SK-N-SH (cell line): ENCODE data around the gene SPIRE2. TPM values are rescaled to one million over a fixed set of nuclear protein-coding genes. Genes with fewer than 3 reads are reported as not detected.

Experiments
- CTCF ChIA-PET: fragments of 300-600, 350-600 bp; formaldehyde crosslinking; extraction: SDS; loops from one replicate; lab custom pipeline; 2021; lab: Yijun Ruan, JAX
- POLR2A ChIA-PET: fragments of 350-600 bp; sonication (Branson Sonifier 250); formaldehyde crosslinking; extraction: SDS; loops from one replicate; lab custom pipeline; 2020; ENCODE audit warnings: antibody characterized with exemption, inconsistent platforms; lab: Yijun Ruan, JAX
- DNase-seq: peaks from one replicate; pipeline ENCODE4 v3.0.0; 2012
- H2AFZ ChIP-seq: fragments of 200-600 bp; sonication (generic); 2 replicates; pipeline ENCODE4 v1.8.1; 2016; ENCODE audit warnings: antibody characterized with exemption, mild to moderate bottlenecking, low read depth
- H3F3A ChIP-seq: fragments of 200-600 bp; sonication (generic); replicated peaks from 2 replicates; pipeline ENCODE3; 2016; ENCODE audit warnings: antibody characterized with exemption, mild to moderate bottlenecking; ENCODE audit not compliant: insufficient read depth
- H3K27ac ChIP-seq, 2 experiments: fragments of 200-500 bp in 1 of 2; fragments of 200-600 bp in 1 of 2; sonication (Bioruptor generic) in 1 of 2; sonication (generic), shearing (Covaris generic) in 1 of 2; 2 replicates each; pipeline versions ENCODE4 v1.5.1 to v1.6.1; 2014 to 2016; ENCODE audit warnings: low read depth in 2 of 2, inconsistent platforms in 1 of 2, low read length in 1 of 2, mild to moderate bottlenecking in 1 of 2, mixed read lengths in 1 of 2
- H3K27me3 ChIP-seq: fragments of 200-600 bp; sonication (generic), shearing (Covaris generic); 2 replicates; pipeline ENCODE4 v1.6.1; 2016; ENCODE audit warnings: mixed run types; ENCODE audit not compliant: insufficient read depth
- H3K36me3 ChIP-seq, 2 experiments: fragments of 200-500 bp in 1 of 2; fragments of 200-600 bp in 1 of 2; sonication (Bioruptor generic) in 1 of 2; sonication (generic) in 1 of 2; replicated peaks in 1 of 2; 2 replicates each; pipeline versions ENCODE3 to v1.5.1; 2014 to 2016; ENCODE audit warnings: low read length in 1 of 2, mild to moderate bottlenecking in 1 of 2; ENCODE audit not compliant: insufficient read depth in 2 of 2, control insufficient read depth in 1 of 2
- H3K4me1 ChIP-seq, 2 experiments: fragments of 200-500 bp in 1 of 2; fragments of 200-600 bp in 1 of 2; sonication (Bioruptor generic) in 1 of 2; sonication (generic), shearing (Covaris generic) in 1 of 2; 2 replicates each; pipeline versions ENCODE4 v1.5.1 to v1.6.1; 2014 to 2016; ENCODE audit warnings: low read depth in 1 of 2, low read length in 1 of 2, mixed run types in 1 of 2; ENCODE audit not compliant: insufficient read depth in 2 of 2, control insufficient read depth in 1 of 2
- H3K4me2 ChIP-seq: fragments of 200-600 bp; sonication (generic), shearing (Covaris generic); 2 replicates; pipeline ENCODE4 v1.6.1; 2017; ENCODE audit warnings: mixed run types
- H3K4me3 ChIP-seq, 2 experiments: fragments of 200-500 bp in 1 of 2; fragments of 200-600 bp in 1 of 2; sonication (Bioruptor generic) in 1 of 2; sonication (generic), shearing (Covaris generic) in 1 of 2; 2 replicates each; pipeline versions ENCODE4 v1.5.1 to v1.8.1; 2014 to 2016; ENCODE audit warnings: low read depth in 2 of 2, inconsistent platforms in 1 of 2, low read length in 1 of 2, mild to moderate bottlenecking in 1 of 2, mixed read lengths in 1 of 2, moderate library complexity in 1 of 2
- H3K79me2 ChIP-seq: fragments of 200-600 bp; sonication (generic); 2 replicates; pipeline ENCODE4 v1.8.1; 2017; ENCODE audit warnings: mild to moderate bottlenecking; ENCODE audit not compliant: insufficient read depth
- H3K9ac ChIP-seq: fragments of 200-600 bp; sonication (generic); 2 replicates; pipeline ENCODE4 v1.6.1; 2017; ENCODE audit warnings: mixed run types
- H3K9me2 ChIP-seq: fragments of 200-600 bp; sonication (generic); 2 replicates; pipeline ENCODE4 v1.6.1; 2017; ENCODE audit warnings: mixed run types
- H3K9me3 ChIP-seq: fragments of 200-600 bp; sonication (generic); 2 replicates; pipeline ENCODE4 v1.6.1; 2017; ENCODE audit warnings: mixed run types, mild to moderate bottlenecking, moderate library complexity
- H4K20me1 ChIP-seq: fragments of 200-600 bp; sonication (generic); 2 replicates; pipeline ENCODE4 v1.6.1; 2017; ENCODE audit warnings: mild to moderate bottlenecking, mixed run types; ENCODE audit not compliant: insufficient read depth
- CHD2 ChIP-seq: fragments of 150-350 bp; IDR thresholded peaks from 2 replicates; pipeline ENCODE4 v1.6.1; 2018; ENCODE audit warnings: low read length; ENCODE audit not compliant: partially characterized antibody
- FOXJ3 ChIP-seq: sonication (generic); formaldehyde crosslinking; IDR thresholded peaks from 2 replicates; pipeline ENCODE4 v1.5.1; 2020; ENCODE audit warnings: mild to moderate bottlenecking, missing genetic modification reagents
- GATA2 ChIP-seq: sonication (generic); formaldehyde crosslinking; IDR thresholded peaks from 2 replicates; pipeline ENCODE4 v1.5.0; 2020; ENCODE audit warnings: mild to moderate bottlenecking, missing genetic modification reagents
- JUND ChIP-seq: IDR thresholded peaks from 2 replicates; pipeline ENCODE4 v1.4.0; 2012
- MEF2A ChIP-seq: IDR thresholded peaks from 2 replicates; pipeline ENCODE4 v1.4.0; 2012; ENCODE audit warnings: low read depth, borderline replicate concordance
- MXI1 ChIP-seq: IDR thresholded peaks from 2 replicates; pipeline ENCODE4 v1.6.1; 2012; ENCODE audit warnings: mild to moderate bottlenecking, low read depth, low read length, improper control_type of control experiment
- RCOR1 ChIP-seq: fragments of 150-350 bp; IDR thresholded peaks from 2 replicates; pipeline ENCODE4 v1.6.1; 2017; ENCODE audit warnings: antibody characterized with exemption, low read length
- RFX5 ChIP-seq: IDR thresholded peaks from 2 replicates; pipeline ENCODE4 v1.6.1; 2012; ENCODE audit warnings: mild to moderate bottlenecking, improper control_type of control experiment, low read length
- TCF12 ChIP-seq: IDR thresholded peaks from 2 replicates; pipeline ENCODE4 v1.4.0; 2012
- TEAD4 ChIP-seq: IDR thresholded peaks from 2 replicates; pipeline ENCODE4 v1.4.0; 2012; ENCODE audit warnings: mild to moderate bottlenecking, borderline replicate concordance; ENCODE audit not compliant: insufficient read depth
- YY1 ChIP-seq: IDR thresholded peaks from 2 replicates; pipeline ENCODE4 v1.4.0; 2012; ENCODE audit warnings: low read depth, mild to moderate bottlenecking
- WGBS: methylation state at CpG from one replicate; pipeline ENCODE4 v1.1.6; 2017; ENCODE audit warnings: low lambda C conversion rate; 5-methylcytosine and 5-hydroxymethylcytosine counted together
- polyA plus RNA-seq, 3 experiments: library from polyadenylated mRNA; depleted of rRNA; stranded (reverse); fragments of >200 nt; gene quantifications; 2 replicates each; pipeline ENCODE4 v1.2.3, GENCODE V29; 2012
- TF ChIP-seq, protein P1 (sequence below): IDR thresholded peaks from 2 replicates; pipeline ENCODE4 v1.6.1; 2012; ENCODE audit warnings: mild to moderate bottlenecking, low read depth, low read length, moderate library complexity
- TF ChIP-seq, protein P2 (sequence below): IDR thresholded peaks from 2 replicates; pipeline ENCODE4 v1.4.0; 2012; ENCODE audit warnings: low read depth
- TF ChIP-seq, protein P3 (sequence below): IDR thresholded peaks from 2 replicates; pipeline ENCODE4 v1.4.0; 2012; ENCODE audit warnings: low read depth, borderline replicate concordance
- TF ChIP-seq, protein P4 (sequence below): fragments of 150-350 bp; IDR thresholded peaks from 2 replicates; pipeline ENCODE4 v1.6.1; 2016; ENCODE audit warnings: mild to moderate bottlenecking, low read depth, low read length

Gene SPIRE2
- polyA plus RNA-seq, 1 of the 3 experiments (the other 2 are of a cell fraction) = 15.3 TPM

DNA sequence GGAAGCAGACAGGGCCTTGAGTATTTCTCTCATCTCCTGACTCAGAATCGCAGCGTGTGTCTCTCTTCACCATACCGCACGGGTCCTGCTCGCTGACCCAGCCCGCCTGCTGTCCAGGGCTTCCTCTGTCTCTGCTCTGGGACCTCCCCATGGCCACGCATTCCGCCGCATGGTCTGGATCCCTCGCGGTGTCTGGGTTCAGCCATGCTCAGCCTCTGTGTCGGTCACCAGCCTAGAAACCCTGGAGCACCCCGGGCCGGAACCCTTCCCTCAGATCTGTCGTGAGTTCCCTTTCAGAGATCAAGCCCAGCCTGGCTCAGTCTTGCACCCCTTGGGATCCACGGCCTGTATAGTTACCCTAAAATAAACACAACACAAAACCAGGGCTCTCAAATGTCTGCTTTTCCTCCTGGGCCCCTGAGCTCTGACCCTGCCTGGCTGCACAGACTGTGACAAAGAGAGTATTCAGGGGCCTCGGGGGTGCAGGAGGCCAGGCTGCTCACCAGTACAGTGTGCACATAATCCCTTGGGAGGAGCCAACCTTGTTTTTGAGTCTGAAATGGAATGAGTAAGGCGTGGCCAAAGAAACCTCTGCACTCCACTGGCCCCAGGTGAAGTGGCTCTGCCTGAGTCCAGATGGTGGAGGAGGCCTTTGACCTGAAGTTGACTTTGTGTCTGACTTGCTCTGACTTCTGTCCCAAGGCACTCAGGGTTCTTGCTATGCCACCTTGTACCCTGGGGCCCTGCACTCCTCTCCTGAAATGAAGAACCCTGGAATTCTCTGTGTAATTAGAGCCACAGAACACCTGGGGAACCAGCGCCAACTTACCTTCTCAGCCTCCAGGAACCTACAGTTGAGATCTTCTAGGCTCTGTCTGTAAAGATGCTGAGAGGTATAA, 5.8 kb upstream of the SPIRE2 start:
- Histone ChIP-seq H3K4me3 (no peak overlapping the region), H3K9ac (no peak overlapping the region), H3K4me1 (peaks cover 0 to 4% of the 10 kb centered on the region in 2 experiments; a peak in 1 of 4 replicates), H3K9me2 (no peaks in the 10 kb centered on the region), H3K36me3 (no peaks in the 10 kb centered on the region), H3K27ac (no peak overlapping the region), H3F3A (peaks cover 11% of the 10 kb centered on the region), H3K9me3 (no peaks in the 10 kb centered on the region), H3K4me2 (no peak overlapping the region), H3K79me2 (peaks cover 10% of the 10 kb centered on the region; the same call in 1 of the 2 replicates), H4K20me1 (no peaks in the 10 kb centered on the region), H3K27me3 (no peaks in the 10 kb centered on the region), H2AFZ (no peak overlapping the region)
- POLR2A ChIA-PET = no interaction called here
- no peak for DNase-seq
- CTCF ChIA-PET = interaction anchor here (0.7 to 2.7 kb wide), 3 partner anchors 13 to 38 kb away, joined by 3 to 13 read pairs (median 4); no protein-coding TSS in a partner anchor
- TF ChIP-seq MEF2A = no peak
- TF ChIP-seq CHD2 = no peak
- TF ChIP-seq JUND = no peak
- no peak for TF ChIP-seq TCF12
- no peak for TF ChIP-seq GATA2 (CRISPR knock-in tag)
- no peak for TF ChIP-seq TEAD4
- TF ChIP-seq MXI1 = no peak
- no peak for TF ChIP-seq YY1
- TF ChIP-seq, protein P1, sequence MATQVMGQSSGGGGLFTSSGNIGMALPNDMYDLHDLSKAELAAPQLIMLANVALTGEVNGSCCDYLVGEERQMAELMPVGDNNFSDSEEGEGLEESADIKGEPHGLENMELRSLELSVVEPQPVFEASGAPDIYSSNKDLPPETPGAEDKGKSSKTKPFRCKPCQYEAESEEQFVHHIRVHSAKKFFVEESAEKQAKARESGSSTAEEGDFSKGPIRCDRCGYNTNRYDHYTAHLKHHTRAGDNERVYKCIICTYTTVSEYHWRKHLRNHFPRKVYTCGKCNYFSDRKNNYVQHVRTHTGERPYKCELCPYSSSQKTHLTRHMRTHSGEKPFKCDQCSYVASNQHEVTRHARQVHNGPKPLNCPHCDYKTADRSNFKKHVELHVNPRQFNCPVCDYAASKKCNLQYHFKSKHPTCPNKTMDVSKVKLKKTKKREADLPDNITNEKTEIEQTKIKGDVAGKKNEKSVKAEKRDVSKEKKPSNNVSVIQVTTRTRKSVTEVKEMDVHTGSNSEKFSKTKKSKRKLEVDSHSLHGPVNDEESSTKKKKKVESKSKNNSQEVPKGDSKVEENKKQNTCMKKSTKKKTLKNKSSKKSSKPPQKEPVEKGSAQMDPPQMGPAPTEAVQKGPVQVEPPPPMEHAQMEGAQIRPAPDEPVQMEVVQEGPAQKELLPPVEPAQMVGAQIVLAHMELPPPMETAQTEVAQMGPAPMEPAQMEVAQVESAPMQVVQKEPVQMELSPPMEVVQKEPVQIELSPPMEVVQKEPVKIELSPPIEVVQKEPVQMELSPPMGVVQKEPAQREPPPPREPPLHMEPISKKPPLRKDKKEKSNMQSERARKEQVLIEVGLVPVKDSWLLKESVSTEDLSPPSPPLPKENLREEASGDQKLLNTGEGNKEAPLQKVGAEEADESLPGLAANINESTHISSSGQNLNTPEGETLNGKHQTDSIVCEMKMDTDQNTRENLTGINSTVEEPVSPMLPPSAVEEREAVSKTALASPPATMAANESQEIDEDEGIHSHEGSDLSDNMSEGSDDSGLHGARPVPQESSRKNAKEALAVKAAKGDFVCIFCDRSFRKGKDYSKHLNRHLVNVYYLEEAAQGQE = no peak
- TF ChIP-seq, protein P2, sequence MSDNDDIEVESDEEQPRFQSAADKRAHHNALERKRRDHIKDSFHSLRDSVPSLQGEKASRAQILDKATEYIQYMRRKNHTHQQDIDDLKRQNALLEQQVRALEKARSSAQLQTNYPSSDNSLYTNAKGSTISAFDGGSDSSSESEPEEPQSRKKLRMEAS = no peak
- 88% methylated on average over 15 of the region's 19 CpGs for WGBS

DNA sequence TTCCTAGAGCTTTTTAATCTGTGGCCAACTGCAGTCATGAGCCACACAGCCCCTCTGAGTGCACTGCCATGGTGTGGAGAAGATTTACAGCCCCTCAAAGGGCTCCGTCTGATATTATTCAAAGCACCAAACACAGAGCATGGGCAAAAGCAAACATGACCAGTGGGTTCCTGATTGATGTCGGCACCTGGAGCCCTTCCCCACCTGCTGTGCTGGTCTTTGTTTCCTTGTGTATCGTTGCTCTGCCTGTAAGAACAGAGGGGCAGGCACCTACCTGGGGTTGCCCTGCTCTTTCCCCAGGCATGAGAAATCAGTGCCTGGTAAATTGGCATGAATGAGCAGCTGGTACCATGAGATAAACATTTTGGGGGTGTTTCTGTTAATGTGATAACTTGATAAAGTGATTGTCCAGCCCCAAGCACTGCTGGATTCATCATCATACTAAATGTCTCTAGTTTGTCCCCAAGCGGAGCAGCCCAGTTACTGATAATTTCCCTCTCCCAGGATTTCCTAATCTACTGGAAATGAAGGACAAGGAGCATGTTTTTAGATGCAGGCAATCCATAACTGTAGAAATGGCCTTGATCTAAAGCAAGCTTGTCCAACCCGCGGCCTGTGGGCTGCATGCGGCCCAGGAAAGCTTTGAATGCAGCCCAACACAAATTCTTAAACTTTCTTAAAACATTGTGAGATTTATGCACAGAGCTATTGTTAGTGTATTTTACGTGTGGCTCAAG, 5.0 kb upstream of the SPIRE2 start:
- CTCF ChIA-PET = interaction anchor here (1.1 to 2.7 kb wide), 2 partner anchors 38 to 117 kb away, joined by 3 to 13 read pairs; no protein-coding TSS in a partner anchor
- peaks cover 0 to 6% of the 10 kb centered on the region in 2 experiments; a peak in 1 of 4 replicates for H3K4me1 ChIP-seq
- no peak for TF ChIP-seq MXI1
- no peak for TF ChIP-seq FOXJ3
- no peak for TF ChIP-seq RFX5
- TF ChIP-seq, protein P2 = no peak
- TF ChIP-seq, protein P3, sequence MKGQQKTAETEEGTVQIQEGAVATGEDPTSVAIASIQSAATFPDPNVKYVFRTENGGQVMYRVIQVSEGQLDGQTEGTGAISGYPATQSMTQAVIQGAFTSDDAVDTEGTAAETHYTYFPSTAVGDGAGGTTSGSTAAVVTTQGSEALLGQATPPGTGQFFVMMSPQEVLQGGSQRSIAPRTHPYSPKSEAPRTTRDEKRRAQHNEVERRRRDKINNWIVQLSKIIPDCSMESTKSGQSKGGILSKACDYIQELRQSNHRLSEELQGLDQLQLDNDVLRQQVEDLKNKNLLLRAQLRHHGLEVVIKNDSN = no peak
- TF ChIP-seq TCF12 = no peak
- TF ChIP-seq RCOR1 = no peak
- no peak for TF ChIP-seq GATA2 (CRISPR knock-in tag)
- TF ChIP-seq, protein P4, sequence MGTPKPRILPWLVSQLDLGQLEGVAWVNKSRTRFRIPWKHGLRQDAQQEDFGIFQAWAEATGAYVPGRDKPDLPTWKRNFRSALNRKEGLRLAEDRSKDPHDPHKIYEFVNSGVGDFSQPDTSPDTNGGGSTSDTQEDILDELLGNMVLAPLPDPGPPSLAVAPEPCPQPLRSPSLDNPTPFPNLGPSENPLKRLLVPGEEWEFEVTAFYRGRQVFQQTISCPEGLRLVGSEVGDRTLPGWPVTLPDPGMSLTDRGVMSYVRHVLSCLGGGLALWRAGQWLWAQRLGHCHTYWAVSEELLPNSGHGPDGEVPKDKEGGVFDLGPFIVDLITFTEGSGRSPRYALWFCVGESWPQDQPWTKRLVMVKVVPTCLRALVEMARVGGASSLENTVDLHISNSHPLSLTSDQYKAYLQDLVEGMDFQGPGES = no peak

More for the DNA sequence above, 5.0 kb upstream of the SPIRE2 start:
- H3K36me3 ChIP-seq = no peaks in the 10 kb centered on the region
- no peak overlapping the region for H3K27ac ChIP-seq
- no peak overlapping the region for H2AFZ ChIP-seq
- peaks cover 2% of the 10 kb centered on the region; the same call in 1 of the 2 replicates for H3K79me2 ChIP-seq
- H3K4me3 ChIP-seq = no peak overlapping the region
- no peaks in the 10 kb centered on the region for H3K9me3 ChIP-seq
- 81% methylated on average over 7 of the region's 8 CpGs for WGBS
- peaks cover 3% of the 10 kb centered on the region for H3F3A ChIP-seq
- H3K27me3 ChIP-seq = no peaks in the 10 kb centered on the region
- H3K4me2 ChIP-seq = no peak overlapping the region
- POLR2A ChIA-PET = no interaction called here
- H4K20me1 ChIP-seq = no peaks in the 10 kb centered on the region
- DNase-seq = no peak
- H3K9ac ChIP-seq = no peak overlapping the region
- H3K9me2 ChIP-seq = no peaks in the 10 kb centered on the region
